HAP-1 (cell line): ENCODE measurements around the gene TM2D1.

ENCODE experiments used
- DNase-seq, 2 experiments: peaks; one replicate each; pipeline ENCODE4 v3.0.0-alpha.2; 2016 to 2020; ENCODE audit warnings: low spot score in 2 of 2
- H3K27me3 ChIP-seq: fragments of 250-450 bp; sonication (Bioruptor Pico); 2 replicates; pipeline ENCODE4 v1.5.1; 2020; ENCODE audit warnings: low read depth, mild to moderate bottlenecking, moderate library complexity
- H3K36me3 ChIP-seq: fragments of 250-450 bp; sonication (Bioruptor Pico); replicated peaks from 2 replicates; pipeline ENCODE4 v1.5.1; 2020; ENCODE audit warnings: mild to moderate bottlenecking
- H3K4me1 ChIP-seq: fragments of 250-450 bp; sonication (Bioruptor Pico); 2 replicates; pipeline ENCODE4 v1.5.1; 2020; ENCODE audit warnings: mild to moderate bottlenecking
- H3K4me3 ChIP-seq: fragments of 250-450 bp; sonication (Bioruptor Pico); 2 replicates; pipeline ENCODE4 v1.5.1; 2020; ENCODE audit warnings: mild to moderate bottlenecking, moderate library complexity
- H3K9me3 ChIP-seq: fragments of 250-450 bp; sonication (Bioruptor Pico); 2 replicates; pipeline ENCODE4 v1.5.1; 2020; ENCODE audit warnings: mild to moderate bottlenecking, moderate library complexity
- in situ Hi-C: fragments of 300-500 bp; cut with MboI; formaldehyde crosslinking; loops from 3 replicates; pipeline ENCODE4 v1.14.3; 2020; ENCODE audit warnings: low sequenced_read_pairs, inconsistent platforms, mixed read lengths

TM2D1 gene

GRCh38 chr1:61724813-61725694 is at the start of gene TM2D1:
TM2D1 (minus strand) TSS chr1:61725141; CDS start chr1:61725120, 21 bp downstream.
- Histone ChIP-seq H3K4me3 (peak within 1 kb of the TSS; percentile 97), H3K36me3 (0 out of 2 replicates have a peak, but pooled peaks cover 2% of the 10 kb centered on the region), H3K9me3 (no peaks in the 10 kb centered on the region), H3K27me3 (no peaks in the 10 kb centered on the region), H3K4me1 (peaks cover 4% of the 10 kb centered on the region; the same call in 1 of the 2 replicates)
- peak; percentile 88 to 92 for DNase-seq
- in situ Hi-C loops, result no loop called here

GRCh38 chr1:61770131-61770530 is 45.2 kb upstream of the TM2D1 start:
- Histone ChIP-seq H3K9me3 (no peaks in the 10 kb centered on the region), H3K4me1 (peaks cover 9% of the 10 kb centered on the region), H3K27me3 (no peaks in the 10 kb centered on the region), H3K4me3 (no peak overlapping the region), H3K36me3 (peaks cover 2% of the 10 kb centered on the region; the same call in 1 of the 2 replicates)
- in situ Hi-C loops, result no loop called here
- no peak for DNase-seq

GRCh38 chr1:61757950-61758349 is 33.0 kb upstream of the TM2D1 start:
- Histone ChIP-seq H3K36me3 (no peaks in the 10 kb centered on the region), H3K9me3 (no peaks in the 10 kb centered on the region), H3K27me3 (no peaks in the 10 kb centered on the region), H3K4me1 (peaks cover 8% of the 10 kb centered on the region), H3K4me3 (no peak overlapping the region)
- in situ Hi-C loops, result no loop called here
- no peak for DNase-seq

- no peaks in the 10 kb centered on the region for H3K9me3 ChIP-seq
- no peak for DNase-seq
- peaks cover 15% of the 10 kb centered on the region for H3K4me1 ChIP-seq
- H3K27me3 ChIP-seq, result no peaks in the 10 kb centered on the region
- H3K36me3 ChIP-seq, result no peaks in the 10 kb centered on the region
- in situ Hi-C loops, result no loop called here
- no peak overlapping the region for H3K4me3 ChIP-seq
These were observed 31.8 kb upstream of the TM2D1 start for GRCh38 chr1:61756773-61757172.

- H3K9me3 ChIP-seq, result no peaks in the 10 kb centered on the region
- no peak for DNase-seq
- no peaks in the 10 kb centered on the region for H3K36me3 ChIP-seq
- no peak overlapping the region for H3K4me3 ChIP-seq
- H3K4me1 ChIP-seq, result peaks cover 15% of the 10 kb centered on the region
- H3K27me3 ChIP-seq, result no peaks in the 10 kb centered on the region
- in situ Hi-C loops, result no loop called here
These were observed 29.6 kb upstream of the TM2D1 start for GRCh38 chr1:61754545-61754944.

- H3K36me3 ChIP-seq, result no peaks in the 10 kb centered on the region
- in situ Hi-C loops, result no loop called here
These were observed 29.1 kb upstream of the TM2D1 start for GRCh38 chr1:61753998-61754508.

GRCh38 chr1:61752921-61753389 is 28.0 kb upstream of the TM2D1 start:
- no peaks in the 10 kb centered on the region for H3K36me3 ChIP-seq
- H3K9me3 ChIP-seq, result no peaks in the 10 kb centered on the region
- in situ Hi-C loops, result no loop called here
- no peaks in the 10 kb centered on the region for H3K27me3 ChIP-seq
- H3K4me3 ChIP-seq, result no peak overlapping the region
- DNase-seq, result peak in 1 of 2 experiments; percentile 50
- peaks cover 13% of the 10 kb centered on the region for H3K4me1 ChIP-seq

More at GRCh38 chr1:61753998-61754508, 29.1 kb upstream of the TM2D1 start:
- Histone ChIP-seq H3K4me1 (peaks cover 15% of the 10 kb centered on the region), H3K27me3 (no peaks in the 10 kb centered on the region), H3K9me3 (no peaks in the 10 kb centered on the region), H3K4me3 (no peak overlapping the region)
- DNase-seq, result no peak

GRCh38 chr1:61749574-61749973 is 24.6 kb upstream of the TM2D1 start:
- no peaks in the 10 kb centered on the region for H3K9me3 ChIP-seq
- peaks cover 27% of the 10 kb centered on the region for H3K4me1 ChIP-seq
- no peaks in the 10 kb centered on the region for H3K27me3 ChIP-seq
- H3K36me3 ChIP-seq, result no peaks in the 10 kb centered on the region
- in situ Hi-C loops, result no loop called here
- H3K4me3 ChIP-seq, result no peak overlapping the region
- DNase-seq, result no peak

- H3K4me1 ChIP-seq, result peaks cover 30% of the 10 kb centered on the region
- H3K4me3 ChIP-seq, result no peak overlapping the region
- no peaks in the 10 kb centered on the region for H3K27me3 ChIP-seq
- DNase-seq, result no peak
- H3K36me3 ChIP-seq, result no peaks in the 10 kb centered on the region
- in situ Hi-C loops, result no loop called here
- no peaks in the 10 kb centered on the region for H3K9me3 ChIP-seq
These were observed 23.6 kb upstream of the TM2D1 start for GRCh38 chr1:61748566-61748965.

GRCh38 chr1:61746813-61747212 is 21.9 kb upstream of the TM2D1 start:
- DNase-seq, result no peak
- no peaks in the 10 kb centered on the region for H3K36me3 ChIP-seq
- H3K9me3 ChIP-seq, result no peaks in the 10 kb centered on the region
- no peak overlapping the region for H3K4me3 ChIP-seq
- H3K4me1 ChIP-seq, result peaks cover 25% of the 10 kb centered on the region
- in situ Hi-C loops, result no loop called here
- H3K27me3 ChIP-seq, result no peaks in the 10 kb centered on the region

GRCh38 chr1:61743716-61744580 is 19.0 kb upstream of the TM2D1 start:
- no peaks in the 10 kb centered on the region for H3K9me3 ChIP-seq
- no peaks in the 10 kb centered on the region for H3K36me3 ChIP-seq
- peaks cover 30% of the 10 kb centered on the region for H3K4me1 ChIP-seq
- H3K27me3 ChIP-seq, result no peaks in the 10 kb centered on the region
- DNase-seq, result no peak
- in situ Hi-C loops, result no loop called here
- H3K4me3 ChIP-seq, result no peak overlapping the region

- no peaks in the 10 kb centered on the region for H3K9me3 ChIP-seq
- no peak for DNase-seq
- H3K4me3 ChIP-seq, result peak overlapping the region; percentile 57
- in situ Hi-C loops, result no loop called here
- H3K27me3 ChIP-seq, result no peaks in the 10 kb centered on the region
- no peaks in the 10 kb centered on the region for H3K36me3 ChIP-seq
- peaks cover 30% of the 10 kb centered on the region for H3K4me1 ChIP-seq
These were observed 18.4 kb upstream of the TM2D1 start for GRCh38 chr1:61743431-61743705.

- H3K9me3 ChIP-seq, result no peaks in the 10 kb centered on the region
- peak; percentile 43 to 62 for DNase-seq
- peak overlapping the region; percentile 57 for H3K4me3 ChIP-seq
- no peaks in the 10 kb centered on the region for H3K27me3 ChIP-seq
- H3K4me1 ChIP-seq, result peaks cover 30% of the 10 kb centered on the region
- in situ Hi-C loops, result no loop called here
- H3K36me3 ChIP-seq, result no peaks in the 10 kb centered on the region
These were observed 17.9 kb upstream of the TM2D1 start for GRCh38 chr1:61742620-61743430.
